CD4-positive, alpha-beta T cell treated with Interleukin-4 for 4 hours (primary cell): Measurements from ENCODE around the gene EEF1AKMT3.

ENCODE experiments used
- DNase-seq: peaks from one replicate; pipeline ENCODE4 v3.0.0-alpha.2; 2020

EEF1AKMT3 gene

DNA sequence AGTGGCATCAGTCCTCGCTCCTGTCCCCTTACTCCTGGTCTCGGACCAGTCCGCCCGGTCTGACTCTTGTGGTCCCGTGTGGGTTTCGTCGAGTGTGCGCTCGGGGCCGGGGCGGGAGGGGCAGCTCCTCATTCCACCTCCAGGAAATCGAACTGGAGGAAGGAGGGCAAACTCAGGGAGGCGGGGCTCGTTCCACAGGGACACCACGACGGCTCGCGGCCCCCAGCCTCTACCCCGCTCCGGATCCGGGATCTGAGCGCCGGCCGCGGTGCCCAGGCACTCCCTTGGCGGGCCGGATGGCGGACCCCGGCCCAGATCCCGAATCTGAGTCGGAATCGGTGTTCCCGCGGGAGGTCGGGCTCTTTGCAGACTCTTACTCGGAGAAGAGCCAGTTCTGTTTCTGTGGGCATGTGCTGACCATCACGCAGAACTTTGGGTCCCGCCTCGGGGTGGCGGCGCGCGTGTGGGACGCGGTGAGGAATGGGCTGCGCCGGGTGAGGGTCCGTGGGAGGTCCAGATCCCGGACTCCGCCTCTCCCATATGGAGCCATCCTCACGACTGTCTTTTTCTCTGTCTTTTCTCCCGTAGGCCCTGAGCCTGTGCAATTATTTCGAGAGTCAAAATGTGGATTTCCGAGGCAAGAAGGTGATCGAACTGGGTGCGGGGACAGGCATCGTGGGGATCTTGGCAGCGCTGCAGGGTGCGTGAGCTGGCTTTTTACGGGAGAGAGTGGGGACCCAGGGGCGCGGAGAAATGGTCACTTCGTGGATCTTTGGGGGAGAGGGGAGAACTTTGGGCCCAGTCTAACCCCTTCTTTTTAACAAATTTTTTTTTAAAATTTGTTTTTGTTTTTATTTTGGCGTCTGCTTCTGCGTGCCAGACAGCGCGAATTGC lies at the start of gene EEF1AKMT3:
TSS of gene EEF1AKMT3 (plus strand) at position 186 of the 894 bp plus-strand sequence. CDS start at position 297, 111 bp downstream.
- DNase-seq, result peak; percentile 18

GRCh38 chr12:57722716-57723629 lies 49.4 kb upstream of the EEF1AKMT3 start:
- DNase-seq, result no peak

DNA sequence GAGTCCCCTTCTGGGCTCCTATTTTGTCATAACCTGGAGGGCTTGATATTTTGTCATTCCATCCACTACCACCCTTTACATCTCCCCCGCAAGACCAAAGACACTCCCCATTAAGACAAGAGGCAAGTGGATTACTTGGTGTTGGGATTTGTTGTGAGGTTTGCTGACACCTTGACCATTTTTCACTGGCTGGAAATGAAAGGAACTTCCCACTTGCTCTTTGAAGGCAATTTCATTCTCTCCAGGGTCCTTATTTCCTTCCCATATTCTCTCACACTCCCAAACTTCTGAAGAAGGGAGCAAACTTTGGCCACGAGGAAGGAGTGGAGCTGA lies 48.8 kb upstream of the EEF1AKMT3 start:
- DNase-seq, result no peak

DNA sequence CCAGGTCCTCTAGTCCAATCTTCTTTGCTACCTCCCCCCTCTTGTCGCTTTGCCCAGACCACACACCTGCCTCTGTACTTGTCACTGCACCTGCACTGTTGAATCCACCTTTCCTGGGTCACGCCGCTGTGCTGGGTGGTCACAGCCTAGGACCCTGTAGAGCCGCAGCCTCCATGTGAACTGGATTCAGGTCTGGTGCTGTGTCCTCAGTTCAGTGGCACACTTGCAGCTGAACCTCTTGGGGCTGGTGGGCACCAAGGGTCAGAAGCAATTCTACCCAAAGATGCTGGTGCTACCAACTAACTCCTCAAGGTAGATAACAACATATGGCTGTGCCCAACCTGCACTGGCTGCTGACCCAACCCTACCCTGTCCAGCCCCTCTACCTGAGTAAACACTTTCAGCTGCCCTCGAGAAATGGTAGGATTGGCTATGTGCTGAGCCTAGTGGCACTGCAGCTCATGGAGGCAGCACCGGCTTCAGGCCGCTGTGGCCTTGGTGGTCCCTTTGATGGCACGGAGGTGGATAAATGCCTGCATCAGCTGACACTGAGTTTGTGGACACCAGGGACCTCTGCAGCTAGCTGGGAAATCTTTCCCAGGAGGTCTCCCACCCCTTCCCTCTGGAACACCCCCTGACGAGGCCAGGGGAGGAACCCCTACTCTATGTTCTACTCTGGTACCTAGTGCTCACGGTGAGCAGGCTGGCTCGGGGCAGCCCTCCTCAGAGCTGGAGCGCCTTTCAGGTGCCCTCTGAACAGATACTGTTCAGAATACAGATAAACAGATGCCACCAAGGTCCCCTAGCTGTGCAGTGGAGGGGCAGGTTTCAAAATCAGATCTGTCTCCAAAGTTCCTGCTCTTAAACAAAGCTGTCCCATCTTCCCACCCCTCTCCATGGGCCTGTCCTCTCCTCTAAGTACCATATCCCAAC lies 48.1 kb upstream of the EEF1AKMT3 start:
- no peak for DNase-seq

DNA sequence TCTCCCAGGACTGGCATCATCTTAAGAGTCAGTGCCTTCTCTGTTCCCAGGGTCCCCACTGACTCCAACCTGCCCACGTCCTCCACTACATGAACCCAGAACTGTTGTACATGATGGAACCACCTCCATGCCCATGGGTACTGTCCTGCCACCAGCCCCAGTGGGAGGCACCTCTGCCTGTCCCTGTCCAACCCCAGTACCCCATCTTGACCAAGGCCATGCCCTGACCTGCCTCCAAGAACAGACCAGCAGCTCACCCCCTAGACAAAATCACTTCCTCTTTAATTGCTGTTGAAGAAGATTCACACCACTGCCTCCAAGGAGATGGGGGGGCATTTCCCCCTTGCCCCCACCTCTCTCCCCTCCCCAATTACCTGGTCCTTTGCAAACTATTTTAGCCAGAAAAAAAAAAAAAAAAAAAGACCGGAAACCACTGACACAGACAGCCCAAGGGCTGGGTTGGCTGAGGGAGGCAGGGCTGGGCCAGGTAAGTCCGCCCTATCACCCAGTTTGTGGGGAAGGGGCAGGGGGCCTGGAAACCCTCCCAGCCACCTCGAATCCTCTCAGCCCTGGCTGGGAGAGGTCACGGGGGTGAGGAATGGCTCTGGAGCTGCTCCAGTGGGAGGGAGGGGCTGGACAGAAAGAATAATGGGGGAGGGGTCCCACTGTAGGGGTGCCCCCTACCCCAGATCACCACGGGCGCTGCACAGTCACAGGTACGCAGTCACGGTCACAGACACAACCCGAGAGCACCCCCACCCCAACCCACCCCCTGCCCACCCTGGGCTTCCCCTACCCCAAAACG lies 47.3 kb upstream of the EEF1AKMT3 start:
- no peak for DNase-seq

DNA sequence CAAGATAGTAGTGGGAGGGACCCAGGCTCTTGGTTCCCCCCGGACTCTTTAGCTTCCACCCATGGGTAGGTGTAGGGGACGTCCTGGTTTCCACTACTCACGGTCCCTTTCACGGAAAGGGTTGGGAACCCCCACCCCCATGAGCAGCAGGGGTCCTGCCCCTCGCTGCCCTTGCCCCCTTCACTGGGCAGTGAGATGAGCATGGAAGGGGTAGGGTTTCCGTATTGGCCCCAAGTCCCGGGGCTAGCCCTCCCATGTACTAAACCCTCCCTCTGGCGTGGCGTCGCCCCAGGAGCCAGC lies 46.6 kb upstream of the EEF1AKMT3 start:
- no peak for DNase-seq

DNA sequence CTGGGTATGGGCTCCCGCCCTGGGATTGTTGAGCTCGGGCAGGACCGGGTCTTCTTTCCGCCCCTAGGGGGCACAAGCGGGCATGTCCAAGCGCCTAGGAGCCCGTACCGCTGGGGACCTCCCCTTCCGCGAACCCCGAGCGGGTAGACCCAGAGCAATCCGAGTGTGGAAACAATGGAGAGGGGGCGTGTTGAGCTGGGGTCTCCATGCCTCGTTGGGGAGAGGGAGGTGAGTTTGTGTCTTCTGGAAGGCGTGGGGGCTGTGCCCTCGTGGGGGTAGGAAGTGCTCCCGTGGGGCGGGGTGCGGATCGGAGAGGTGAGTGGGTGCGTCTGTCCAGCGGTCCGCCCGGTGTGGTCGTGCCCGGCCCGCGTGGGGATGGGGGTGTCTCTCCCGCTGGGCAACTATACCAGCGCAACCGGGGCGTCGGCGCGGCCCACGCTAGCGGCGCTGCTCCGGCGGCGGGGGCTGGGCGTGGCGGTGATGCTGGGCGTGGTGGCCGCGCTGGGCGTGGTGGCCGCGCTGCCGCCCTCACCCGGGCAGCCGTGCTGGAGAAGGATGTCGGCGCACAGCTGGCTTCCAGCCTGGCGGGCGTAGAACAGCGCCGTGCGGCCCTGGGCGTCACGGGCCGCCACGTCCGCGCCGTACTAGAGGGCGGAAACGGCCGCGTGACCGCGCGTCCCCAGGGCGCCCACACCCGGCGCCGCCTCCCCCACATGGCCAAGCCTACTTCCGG lies 46.1 kb upstream of the EEF1AKMT3 start:
- DNase-seq, result peak; percentile 9

DNA sequence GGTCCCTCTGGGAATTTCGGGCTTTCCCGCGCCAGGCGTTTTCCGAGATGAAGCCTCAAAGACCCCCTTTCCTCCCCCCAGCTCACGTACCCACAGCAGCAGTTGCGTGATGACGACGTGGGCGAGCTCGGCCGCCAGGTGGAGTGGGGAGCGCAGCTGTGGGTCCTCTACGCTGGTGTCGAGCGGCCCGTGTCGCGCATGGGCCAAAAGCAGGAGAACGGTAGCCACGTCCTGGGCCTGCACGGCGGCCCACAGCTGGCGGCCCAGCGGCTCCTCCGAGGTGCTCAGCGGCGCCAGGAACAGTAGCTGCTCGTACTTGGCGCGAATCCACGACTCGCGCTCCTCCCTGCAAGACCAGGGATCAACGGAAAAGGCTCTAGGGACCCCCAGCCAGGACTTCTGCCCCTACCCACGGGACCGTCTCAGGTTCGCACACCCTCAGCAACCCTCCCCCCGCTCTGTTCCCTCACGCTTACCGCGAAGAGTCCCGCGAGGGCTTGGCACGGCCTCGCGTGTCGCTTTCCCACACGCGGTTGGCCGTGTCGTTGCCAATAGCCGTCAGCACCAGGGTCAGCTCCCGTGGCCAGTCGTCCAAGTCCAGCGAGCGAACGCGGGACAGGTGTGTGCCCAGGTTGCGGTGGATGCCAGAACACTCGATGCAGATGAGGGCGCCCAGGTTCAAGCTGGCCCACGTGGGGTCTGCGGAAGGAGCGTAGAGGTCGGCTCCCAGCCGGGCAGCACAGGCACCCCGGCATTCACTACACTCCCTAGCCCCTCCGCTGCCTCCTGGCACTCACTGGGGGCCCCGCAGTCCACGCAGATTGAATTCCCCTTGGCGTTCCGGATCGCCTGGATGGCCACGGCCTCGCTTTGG lies 45.3 kb upstream of the EEF1AKMT3 start:
- DNase-seq, result no peak

GRCh38 chr12:57727758-57728395 lies 44.5 kb upstream of the EEF1AKMT3 start:
- no peak for DNase-seq

- no peak for DNase-seq
These were observed 43.0 kb upstream of the EEF1AKMT3 start for GRCh38 chr12:57729321-57729844.

- DNase-seq, result no peak
These were observed 41.9 kb upstream of the EEF1AKMT3 start for GRCh38 chr12:57730336-57731067.

GRCh38 chr12:57731411-57732080 lies 40.9 kb upstream of the EEF1AKMT3 start:
- DNase-seq, result no peak

GRCh38 chr12:57732270-57732669 lies 40.1 kb upstream of the EEF1AKMT3 start:
- no peak for DNase-seq

DNA sequence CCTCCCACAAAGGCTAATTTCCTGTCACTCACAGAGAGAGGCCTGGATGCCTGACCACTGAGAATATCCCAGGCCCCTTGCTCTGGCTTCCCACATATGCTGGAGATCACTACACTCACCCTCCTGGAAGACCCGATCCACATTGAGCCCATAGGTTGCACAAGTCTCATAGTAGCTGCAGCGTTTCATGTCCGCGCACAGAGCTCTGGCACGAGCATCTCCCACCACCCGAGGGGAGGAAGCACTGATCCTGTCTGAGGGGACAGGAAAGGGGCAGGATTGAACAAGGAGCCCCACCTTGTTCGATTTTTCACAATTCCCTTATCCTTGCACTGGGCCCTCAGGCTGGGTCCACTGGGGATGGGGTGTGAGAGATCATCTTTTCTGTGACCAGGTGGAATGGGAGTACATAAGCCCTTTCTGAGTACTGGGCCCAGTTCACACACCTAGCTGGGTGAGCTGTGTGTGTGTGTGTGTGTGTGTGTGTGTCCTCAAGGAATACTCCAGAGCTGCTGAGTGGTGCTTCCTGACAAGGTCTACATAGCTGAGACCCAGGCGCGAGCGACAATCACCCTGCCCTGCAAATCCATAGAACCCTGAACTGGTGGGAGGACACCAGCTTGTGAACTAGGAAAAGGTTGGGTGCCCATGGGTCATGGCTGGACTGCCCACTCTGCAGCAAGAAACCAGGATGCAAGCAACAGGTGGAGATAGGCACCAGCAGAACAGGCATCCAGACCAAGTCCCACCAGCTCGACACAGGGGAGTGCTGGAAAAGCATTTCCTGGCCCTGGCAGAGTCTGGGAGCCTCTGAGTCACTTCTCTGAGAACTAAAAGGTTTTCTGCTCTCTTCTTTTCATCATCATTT lies 39.5 kb upstream of the EEF1AKMT3 start:
- DNase-seq, result no peak

- DNase-seq, result no peak
These were observed 38.5 kb upstream of the EEF1AKMT3 start for GRCh38 chr12:57733928-57734327.

GRCh38 chr12:57734591-57734990 lies 37.8 kb upstream of the EEF1AKMT3 start:
- DNase-seq, result no peak

- no peak for DNase-seq
These were observed 37.1 kb upstream of the EEF1AKMT3 start for GRCh38 chr12:57735198-57735855.
